OCI-LY1 (cell line): ENCODE data around the gene LRP2BP.

Experiments
- H2AFZ ChIP-seq: fragments of 200-600 bp; sonication (generic), shearing (Covaris generic); 2 replicates; pipeline ENCODE4 v1.6.0; 2014; ENCODE audit warnings: antibody characterized with exemption, mild to moderate bottlenecking, low read length
- H3F3A ChIP-seq: fragments of 200-600 bp; sonication (generic), shearing (Covaris generic); 2 replicates; pipeline ENCODE4 v1.6.0; 2014; ENCODE audit warnings: mild to moderate bottlenecking, antibody characterized with exemption, low read length, moderate library complexity; ENCODE audit not compliant: insufficient read depth
- H3K27ac ChIP-seq: fragments of 200-600 bp; sonication (generic); 2 replicates; pipeline ENCODE4 v1.5.1; 2014; ENCODE audit warnings: low read length, mixed run types, mild to moderate bottlenecking, low read depth; ENCODE audit not compliant: poor library complexity, severe bottlenecking
- H3K27me3 ChIP-seq: fragments of 200-600 bp; sonication (generic); 2 replicates; pipeline ENCODE4 v1.6.0; 2014; ENCODE audit warnings: antibody characterized with exemption, mild to moderate bottlenecking, low read length, moderate library complexity; ENCODE audit not compliant: insufficient read depth
- H3K36me3 ChIP-seq: fragments of 200-600 bp; sonication (generic); 2 replicates; pipeline ENCODE4 v1.6.1; 2014; ENCODE audit warnings: mild to moderate bottlenecking, antibody characterized with exemption, low read length, moderate library complexity, mixed read lengths; ENCODE audit not compliant: insufficient read depth
- H3K4me1 ChIP-seq: fragments of 200-600 bp; sonication (generic); 2 replicates; pipeline ENCODE4 v1.5.1; 2014; ENCODE audit warnings: mild to moderate bottlenecking, low read length, moderate library complexity; ENCODE audit not compliant: insufficient read depth, severe bottlenecking
- H3K4me2 ChIP-seq: fragments of 200-600 bp; sonication (generic), shearing (Covaris generic); 2 replicates; pipeline ENCODE4 v1.6.1; 2014; ENCODE audit warnings: low read length
- H3K4me3 ChIP-seq: fragments of 200-600 bp; sonication (generic); 2 replicates; pipeline ENCODE4 v1.5.1; 2014; ENCODE audit warnings: low read length, low read depth, mild to moderate bottlenecking, mixed read lengths; ENCODE audit not compliant: poor library complexity, severe bottlenecking
- H3K79me2 ChIP-seq: fragments of 200-600 bp; shearing (Covaris generic); 2 replicates; pipeline ENCODE4 v1.6.1; 2016; ENCODE audit warnings: mixed run types, low read length, mixed read lengths; ENCODE audit not compliant: insufficient read depth
- H3K9ac ChIP-seq: fragments of 200-600 bp; sonication (generic), shearing (Covaris generic); 2 replicates; pipeline ENCODE4 v1.6.1; 2014; ENCODE audit warnings: mild to moderate bottlenecking, low read length, mixed read lengths
- H3K9me2 ChIP-seq: fragments of 200-600 bp; sonication (generic), shearing (Covaris generic); 2 replicates; pipeline ENCODE4 v1.6.1; 2014; ENCODE audit warnings: low read depth, mild to moderate bottlenecking, low read length, mixed read lengths
- H3K9me3 ChIP-seq: fragments of 200-600 bp; shearing (Covaris generic); 2 replicates; pipeline ENCODE4 v1.6.1; 2014; ENCODE audit warnings: low read length, mixed read lengths
- H4K20me1 ChIP-seq: fragments of 200-600 bp; sonication (generic), shearing (Covaris generic); 2 replicates; pipeline ENCODE4 v1.6.0; 2016; ENCODE audit warnings: mild to moderate bottlenecking, low read length; ENCODE audit not compliant: insufficient read depth
- CTCF ChIP-seq: fragments of 200-600 bp; sonication (generic), shearing (Covaris generic); IDR thresholded peaks from 2 replicates; pipeline ENCODE4 v1.5.1; 2017; ENCODE audit warnings: mild to moderate bottlenecking, antibody characterized with exemption, low read length, moderate library complexity, mixed read lengths
- EZH2 ChIP-seq: fragments of 200-600 bp; sonication (generic), shearing (Covaris generic); IDR thresholded peaks from 2 replicates; pipeline ENCODE4 v1.8.0; 2017; ENCODE audit warnings: borderline replicate concordance, mixed run types, mild to moderate bottlenecking, antibody characterized with exemption, low read length, moderate library complexity, mixed read lengths

The LRP2BP gene

GRCh38 chr4:185395238-185395955 lies at the start of gene LRP2BP:
Gene LRP2BP, minus strand, starts transcription at chr4:185395924. Its CDS starts 17,738 bp downstream, at chr4:185378186.
- peak within 1 kb of the TSS; percentile 44 for H3K27ac ChIP-seq
- H3K4me3 ChIP-seq, result peak within 1 kb of the TSS; percentile 66
- H4K20me1 ChIP-seq, result no peaks in the 10 kb centered on the region
- no peak for TF ChIP-seq CTCF
- no peak for TF ChIP-seq EZH2
- H3K9ac ChIP-seq, result peak within 1 kb of the TSS; percentile 71
- peak within 1 kb of the TSS; percentile 93 for H3K4me2 ChIP-seq
- no peaks in the 10 kb centered on the region for H3K9me3 ChIP-seq
- H2AFZ ChIP-seq, result 0 out of 2 replicates have a peak within 1 kb of the TSS, but pooled peaks have one; percentile 1
- H3K27me3 ChIP-seq, result no peaks in the 10 kb centered on the region
- peaks cover 57% of the 10 kb centered on the region for H3K4me1 ChIP-seq
- H3F3A ChIP-seq, result 0 out of 2 replicates have a peak, but pooled peaks cover 2% of the 10 kb centered on the region
- no peaks in the 10 kb centered on the region for H3K9me2 ChIP-seq
- H3K36me3 ChIP-seq, result peaks cover 23% of the 10 kb centered on the region; the same call in 1 of the 2 replicates
- H3K79me2 ChIP-seq, result no peaks in the 10 kb centered on the region

- no peaks in the 10 kb centered on the region for H3K4me1 ChIP-seq
- no peaks in the 10 kb centered on the region for H3K79me2 ChIP-seq
- H2AFZ ChIP-seq, result no peak overlapping the region
- no peaks in the 10 kb centered on the region for H3K27me3 ChIP-seq
- no peak overlapping the region for H3K9ac ChIP-seq
- H4K20me1 ChIP-seq, result no peaks in the 10 kb centered on the region
- no peaks in the 10 kb centered on the region for H3K9me3 ChIP-seq
- H3K36me3 ChIP-seq, result no peaks in the 10 kb centered on the region
- no peak overlapping the region for H3K27ac ChIP-seq
- no peaks in the 10 kb centered on the region for H3K9me2 ChIP-seq
- no peaks in the 10 kb centered on the region; the same call in 1 of the 2 replicates for H3F3A ChIP-seq
- H3K4me3 ChIP-seq, result no peak overlapping the region
- H3K4me2 ChIP-seq, result no peak overlapping the region
- TF ChIP-seq EZH2, result no peak
Measured at GRCh38 chr4:185445209-185445608, 49.5 kb upstream of the LRP2BP start.

- Histone ChIP-seq H3K27me3 (no peaks in the 10 kb centered on the region), H3K4me3 (no peak overlapping the region), H3K9ac (no peak overlapping the region), H3K4me1 (no peaks in the 10 kb centered on the region), H3K36me3 (no peaks in the 10 kb centered on the region), H3K79me2 (no peaks in the 10 kb centered on the region), H3K9me2 (no peaks in the 10 kb centered on the region), H3F3A (no peaks in the 10 kb centered on the region), H3K9me3 (no peaks in the 10 kb centered on the region), H3K4me2 (no peak overlapping the region), H2AFZ (no peak overlapping the region), H4K20me1 (no peaks in the 10 kb centered on the region), H3K27ac (no peak overlapping the region)
- no peak for TF ChIP-seq CTCF
- TF ChIP-seq EZH2, result no peak
Measured at GRCh38 chr4:185441479-185441878, 45.8 kb upstream of the LRP2BP start.

GRCh38 chr4:185437809-185438208 lies 42.1 kb upstream of the LRP2BP start:
- Histone ChIP-seq H3K9ac (no peak overlapping the region), H3K27me3 (no peaks in the 10 kb centered on the region), H3K9me2 (no peaks in the 10 kb centered on the region), H3F3A (no peaks in the 10 kb centered on the region), H2AFZ (no peak overlapping the region), H3K79me2 (no peaks in the 10 kb centered on the region), H4K20me1 (no peaks in the 10 kb centered on the region), H3K4me2 (no peak overlapping the region), H3K4me1 (no peaks in the 10 kb centered on the region), H3K36me3 (no peaks in the 10 kb centered on the region), H3K9me3 (no peaks in the 10 kb centered on the region), H3K4me3 (no peak overlapping the region), H3K27ac (no peak overlapping the region)
- TF ChIP-seq EZH2, result no peak
- no peak for TF ChIP-seq CTCF
